H9 (cell line): ENCODE measurements around the gene TMOD1. TPM values are rescaled to one million over a fixed set of nuclear protein-coding genes. Genes with fewer than 3 reads are reported as not detected.
A peak's percentile ranks its signal among the peaks of the same experiment; 100 is the strongest.

Source experiments
- DNase-seq: peaks from one replicate; pipeline ENCODE4 v3.0.0-alpha.2; 2017
- H2AFZ ChIP-seq: one replicate; pipeline ENCODE4 v1.6.1; 2013; ENCODE audit warnings: mild to moderate bottlenecking, low read length, control low read depth, moderate library complexity
- H2AK5ac ChIP-seq: 2 replicates; pipeline ENCODE4 v1.6.1; 2013; ENCODE audit warnings: low read length, control low read depth, mixed read lengths; ENCODE audit not compliant: insufficient read length
- H2BK120ac ChIP-seq: one replicate; pipeline ENCODE4 v1.6.1; 2013; ENCODE audit warnings: low read depth, mild to moderate bottlenecking, low read length, control low read depth, inconsistent platforms; ENCODE audit not compliant: poor library complexity, severe bottlenecking
- H2BK12ac ChIP-seq: 2 replicates; pipeline ENCODE4 v1.6.1; 2013; ENCODE audit warnings: low read length, control low read depth, mixed read lengths, low read depth; ENCODE audit not compliant: insufficient read length
- H2BK15ac ChIP-seq: 2 replicates; pipeline ENCODE4 v1.6.1; 2013; ENCODE audit warnings: low read depth, low read length, control low read depth
- H2BK20ac ChIP-seq: one replicate; pipeline ENCODE4 v1.6.1; 2013; ENCODE audit warnings: low read depth, mild to moderate bottlenecking, low read length, control low read depth, inconsistent platforms; ENCODE audit not compliant: poor library complexity, severe bottlenecking
- H2BK5ac ChIP-seq: 2 replicates; pipeline ENCODE4 v1.6.1; 2013; ENCODE audit warnings: low read length, control low read depth, mixed read lengths; ENCODE audit not compliant: insufficient read length
- H3K14ac ChIP-seq: 2 replicates; pipeline ENCODE4 v1.6.1; 2013; ENCODE audit warnings: low read length, control low read depth; ENCODE audit not compliant: insufficient read depth
- H3K18ac ChIP-seq: 2 replicates; pipeline ENCODE4 v1.6.1; 2013; ENCODE audit warnings: low read depth, mild to moderate bottlenecking, mixed read lengths, low read length, control low read depth; ENCODE audit not compliant: insufficient read length
- H3K23ac ChIP-seq: 2 replicates; pipeline ENCODE4 v1.6.1; 2013; ENCODE audit warnings: low read length, control low read depth, mixed read lengths, low read depth; ENCODE audit not compliant: insufficient read length
- H3K23me2 ChIP-seq: 2 replicates; pipeline ENCODE4 v1.6.1; 2013; ENCODE audit warnings: low read depth, mild to moderate bottlenecking, mixed read lengths, low read length, control low read depth; ENCODE audit not compliant: insufficient read length, poor library complexity, severe bottlenecking
- H3K27ac ChIP-seq: 2 replicates; pipeline ENCODE4 v1.5.1; 2013; ENCODE audit warnings: low read length, control low read depth, mixed read lengths, low read depth; ENCODE audit not compliant: insufficient read length
- H3K27me3 ChIP-seq: 2 replicates; pipeline ENCODE4 v1.6.1; 2013; ENCODE audit warnings: low read length, control low read depth, inconsistent platforms; ENCODE audit not compliant: insufficient read depth
- H3K4ac ChIP-seq: 2 replicates; pipeline ENCODE4 v1.6.1; 2013; ENCODE audit warnings: low read depth, mild to moderate bottlenecking, control low read depth, inconsistent platforms, low read length, moderate library complexity
- H3K4me1 ChIP-seq: 2 replicates; pipeline ENCODE4 v1.6.1; 2013; ENCODE audit warnings: low read length, control low read depth, inconsistent platforms; ENCODE audit not compliant: insufficient read depth
- H3K4me2 ChIP-seq: 2 replicates; pipeline ENCODE4 v1.6.1; 2013; ENCODE audit warnings: low read length, control low read depth, mixed read lengths; ENCODE audit not compliant: insufficient read length, insufficient read depth
- H3K56ac ChIP-seq: 2 replicates; pipeline ENCODE4 v1.6.1; 2013; ENCODE audit warnings: low read depth, mild to moderate bottlenecking, mixed read lengths, low read length, control low read depth; ENCODE audit not compliant: insufficient read length
- H3K79me1 ChIP-seq: 2 replicates; pipeline ENCODE4 v1.6.1; 2013; ENCODE audit warnings: low read depth, mild to moderate bottlenecking, moderate library complexity, low read length, control low read depth, inconsistent platforms; ENCODE audit not compliant: insufficient read depth, poor library complexity, severe bottlenecking
- H3K79me2 ChIP-seq: 2 replicates; pipeline ENCODE4 v1.6.1; 2013; ENCODE audit warnings: low read length, control low read depth, inconsistent platforms; ENCODE audit not compliant: insufficient read depth
- H3K9ac ChIP-seq: 2 replicates; pipeline ENCODE4 v1.6.1; 2013; ENCODE audit warnings: low read length, control low read depth, mixed read lengths; ENCODE audit not compliant: insufficient read length; ENCODE audit errors: extremely low read depth
- H3K9me3 ChIP-seq: one replicate; pipeline ENCODE4 v1.6.1; 2013; ENCODE audit warnings: low read depth, low read length, inconsistent platforms; ENCODE audit not compliant: control insufficient read depth
- H3T11ph ChIP-seq: one replicate; pipeline ENCODE4 v1.6.1; 2013; ENCODE audit warnings: mild to moderate bottlenecking, low read length, control low read depth, inconsistent platforms
- H4K20me1 ChIP-seq: one replicate; pipeline ENCODE4 v1.6.1; 2013; ENCODE audit not compliant: control insufficient read depth, insufficient read length, insufficient read depth
- H4K5ac ChIP-seq: 2 replicates; pipeline ENCODE4 v1.6.1; 2013; ENCODE audit warnings: low read depth, mild to moderate bottlenecking, mixed read lengths, low read length, control low read depth; ENCODE audit not compliant: insufficient read length
- H4K8ac ChIP-seq: replicated peaks from 2 replicates; pipeline ENCODE4 v1.6.1; 2013; ENCODE audit warnings: low read length, control low read depth, mixed read lengths, low read depth; ENCODE audit not compliant: insufficient read length
- H4K91ac ChIP-seq: 2 replicates; pipeline ENCODE4 v1.6.1; 2013; ENCODE audit warnings: low read depth, mild to moderate bottlenecking, moderate library complexity, mixed read lengths, low read length, control low read depth; ENCODE audit not compliant: insufficient read length
- H3K27ac Mint-ChIP-seq, 3 experiments: 2 replicates in 2 of 3; 3 replicates in 1 of 3; pipeline ENCODE4 v1.8.0; 2020 to 2021; ENCODE audit warnings: mixed read lengths in 3 of 3, mild to moderate bottlenecking in 1 of 3, moderate library complexity in 1 of 3
- H3K27me3 Mint-ChIP-seq: 2 replicates; pipeline ENCODE4 v1.8.0; 2021; ENCODE audit warnings: low read depth, mild to moderate bottlenecking, moderate library complexity, mixed read lengths
- H3K36me3 Mint-ChIP-seq, 3 experiments: 2 replicates in 2 of 3; 3 replicates in 1 of 3; pipeline ENCODE4 v1.8.0; 2020 to 2021; ENCODE audit warnings: low read depth in 3 of 3, mixed read lengths in 3 of 3; ENCODE audit not compliant: insufficient read depth in 1 of 3
- H3K4me1 Mint-ChIP-seq, 2 experiments: 2 replicates each; pipeline ENCODE4 v1.8.0; 2020; ENCODE audit warnings: mixed read lengths in 2 of 2
- H3K4me3 Mint-ChIP-seq, 2 experiments: 2 replicates in 1 of 2; 3 replicates in 1 of 2; pipeline ENCODE4 v1.8.0; 2020 to 2021; ENCODE audit warnings: mild to moderate bottlenecking in 2 of 2, mixed read lengths in 2 of 2, moderate library complexity in 1 of 2
- H3K9me3 Mint-ChIP-seq, 2 experiments: 2 replicates in 1 of 2; 3 replicates in 1 of 2; pipeline ENCODE4 v1.8.0; 2020; ENCODE audit warnings: mild to moderate bottlenecking in 2 of 2, mixed read lengths in 2 of 2, moderate library complexity in 1 of 2
- CTCF ChIP-seq: fragments of 200-600 bp; sonication (generic); conservative IDR thresholded peaks from 3 replicates; pipeline ENCODE4 v1.8.0; 2021; ENCODE audit warnings: antibody characterized with exemption, mild to moderate bottlenecking
- WGBS: extraction: QIAGEN DNeasy Blood & Tissue Kit; methylation state at CpG from one replicate; pipeline ENCODE4 v1.1.7; 2013; ENCODE audit warnings: missing lambda C conversion rate, low lambda C conversion rate, mixed read lengths; ENCODE audit not compliant: insufficient read length; ENCODE audit errors: extremely low coverage; 5-methylcytosine and 5-hydroxymethylcytosine counted together
- total RNA-seq: library from RNA; stranded (reverse); gene quantifications from 2 replicates; pipeline ENCODE4 v1.2.1, GENCODE V29; 2021

Gene TMOD1
- total RNA-seq, 1 experiment from 2014 or later = 0.98 TPM

- H3K23ac ChIP-seq = no peak overlapping the region
- Mint-ChIP-seq H3K4me3 (no peak overlapping the region), H3K27me3 (peaks cover 5% of the 10 kb centered on the region), H3K36me3 (no peaks in the 10 kb centered on the region; a peak in 1 of 7 replicates), H3K4me1 (peaks cover 10 to 16% of the 10 kb centered on the region in 2 experiments), H3K27ac (peak overlapping the region in 1 of 3 experiments; percentile 37; a peak in 1 of 7 replicates), H3K9me3 (no peaks in the 10 kb centered on the region)
- H2AK5ac ChIP-seq = no peak overlapping the region
- H2BK5ac ChIP-seq = no peak overlapping the region
- no peak overlapping the region for H3K4ac ChIP-seq
- no peak overlapping the region for H2BK15ac ChIP-seq
- no peaks in the 10 kb centered on the region for H3K9me3 ChIP-seq
- TF ChIP-seq CTCF = no peak
- H3K79me2 ChIP-seq = no peaks in the 10 kb centered on the region
- no peaks in the 10 kb centered on the region for H3K4me1 ChIP-seq
- H2AFZ ChIP-seq = no peak overlapping the region
- 0 out of 2 replicates have a peak overlapping the region, but pooled peaks have one; percentile 45 for H3K14ac ChIP-seq
- H3K27me3 ChIP-seq = no peaks in the 10 kb centered on the region
- WGBS = no CpG with 5 or more reads among the region's 8 CpGs
- no peaks in the 10 kb centered on the region for H3K23me2 ChIP-seq
- no peak for DNase-seq
- no peak overlapping the region for H4K5ac ChIP-seq
- H3K27ac ChIP-seq = no peak overlapping the region
- no peak overlapping the region for H3T11ph ChIP-seq
- H3K56ac ChIP-seq = no peak overlapping the region
- no peak overlapping the region for H2BK120ac ChIP-seq
- no peak overlapping the region for H4K91ac ChIP-seq
- no peak overlapping the region for H4K8ac ChIP-seq
- no peaks in the 10 kb centered on the region for H3K79me1 ChIP-seq
- H3K18ac ChIP-seq = no peak overlapping the region
- no peak overlapping the region for H2BK12ac ChIP-seq
- no peaks in the 10 kb centered on the region for H4K20me1 ChIP-seq
- no peak overlapping the region for H3K4me2 ChIP-seq
- H3K9ac ChIP-seq = no peak overlapping the region
- no peak overlapping the region for H2BK20ac ChIP-seq
Observed at GRCh38 chr9:97516111-97516510, 14.6 kb downstream of the TMOD1 start.
